NCI-H345 (cell line): ENCODE measurements around the gene TSPAN33.
A peak's percentile ranks its signal among the peaks of the same experiment; 100 is the strongest.
"Not testable (repeated sequence)": the region's sequence is repeated elsewhere in the genome, so short reads cannot be mapped to it uniquely, and the experiment has no call there.

ENCODE experiments used
- DNase-seq: peaks from one replicate; lab custom pipeline; 2025; lab: John Stamatoyannopoulos, UW

Gene TSPAN33

DNA sequence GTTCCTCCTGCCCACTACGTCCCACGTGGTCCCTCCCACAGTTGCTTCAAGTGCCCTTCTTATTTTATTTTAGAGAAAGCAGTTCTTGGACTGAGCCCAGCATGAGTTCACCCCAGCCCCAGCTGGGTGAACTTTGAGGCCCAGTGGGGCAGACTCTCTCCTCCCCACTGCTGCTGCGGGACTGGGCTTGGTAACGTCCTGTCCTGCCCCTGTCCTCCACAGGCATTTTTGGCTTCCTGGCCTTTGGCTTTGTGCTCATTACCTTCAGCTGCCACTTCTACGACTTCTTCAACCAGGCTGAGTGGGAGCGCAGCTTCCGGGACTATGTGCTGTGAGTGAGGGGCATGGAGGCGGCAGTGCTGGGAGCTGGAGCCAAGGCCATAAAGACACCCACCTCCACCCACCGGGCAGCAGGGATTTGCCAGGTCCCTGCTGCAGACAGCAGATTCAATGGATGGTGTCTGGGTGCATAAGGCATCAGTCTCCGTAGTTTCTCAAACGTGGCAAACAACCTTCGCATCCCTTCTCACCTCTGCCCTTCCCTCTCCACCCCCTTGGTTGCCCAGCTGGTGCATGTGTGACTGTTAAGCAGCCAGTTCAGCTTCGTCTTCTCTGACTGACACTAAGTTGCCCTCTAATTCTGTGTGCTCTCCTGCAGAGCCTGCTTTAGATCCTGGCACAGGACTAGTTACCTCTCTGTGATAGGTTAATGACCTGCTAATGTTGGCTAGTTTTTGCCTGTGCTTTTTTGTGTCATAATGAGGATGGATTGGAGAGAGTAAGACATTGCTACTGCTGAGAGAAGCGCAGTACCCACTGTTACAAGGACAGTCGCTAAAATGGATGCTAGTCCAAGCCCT lies 64.8 kb downstream of the TSPAN33 start:
- DNase-seq, result no peak

DNA sequence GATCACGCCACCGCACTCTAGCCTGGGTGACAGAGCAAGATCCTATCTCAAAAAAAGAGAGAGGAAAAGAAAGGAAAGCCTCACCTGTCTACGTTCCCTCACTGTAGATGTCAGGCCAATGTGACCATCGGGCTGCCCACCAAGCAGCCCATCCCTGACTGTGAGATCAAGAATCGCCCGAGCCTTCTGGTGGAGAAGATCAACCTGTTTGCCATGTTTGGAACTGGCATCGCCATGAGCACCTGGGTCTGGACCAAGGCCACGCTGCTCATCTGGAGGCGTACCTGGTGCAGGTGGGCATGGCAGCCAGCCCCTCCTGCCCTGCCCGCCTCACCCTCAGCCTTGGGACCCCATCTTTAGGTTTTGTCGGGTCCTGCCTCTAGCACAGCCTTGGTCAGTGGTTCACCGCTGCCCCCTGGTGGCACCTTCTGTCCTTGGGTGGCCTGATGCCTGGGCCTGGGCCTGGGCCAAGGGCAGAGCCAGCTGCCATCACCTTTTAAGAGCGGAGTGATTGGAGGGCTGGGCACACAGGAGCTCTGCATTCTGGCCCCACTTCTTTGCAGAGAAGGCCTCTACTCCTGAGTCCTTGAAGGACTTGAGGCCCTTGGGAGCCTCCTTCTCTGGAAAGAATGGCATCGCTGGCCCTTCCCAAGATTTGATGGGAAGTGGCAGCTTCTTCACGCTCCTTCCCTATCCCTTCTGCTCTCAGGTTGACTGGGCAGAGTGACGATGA lies 65.9 kb downstream of the TSPAN33 start:
- DNase-seq, result peak; percentile 38

DNA sequence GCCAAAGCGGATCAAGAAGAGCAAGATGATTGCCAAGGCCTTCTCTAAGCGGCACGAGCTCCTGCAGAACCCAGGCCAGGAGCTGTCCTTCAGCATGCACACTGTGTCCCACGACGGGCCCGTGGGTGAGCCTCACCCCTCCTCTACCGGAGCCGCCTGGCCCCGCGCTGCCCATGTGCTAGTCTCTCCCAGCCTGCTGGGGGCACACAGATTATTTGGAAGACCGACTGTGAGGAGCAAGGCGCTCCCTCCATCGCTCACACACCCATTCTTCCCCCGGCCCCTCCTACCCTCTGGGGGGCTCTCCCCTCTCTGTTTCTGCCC lies 66.4 kb downstream of the TSPAN33 start:
- no peak for DNase-seq

DNA sequence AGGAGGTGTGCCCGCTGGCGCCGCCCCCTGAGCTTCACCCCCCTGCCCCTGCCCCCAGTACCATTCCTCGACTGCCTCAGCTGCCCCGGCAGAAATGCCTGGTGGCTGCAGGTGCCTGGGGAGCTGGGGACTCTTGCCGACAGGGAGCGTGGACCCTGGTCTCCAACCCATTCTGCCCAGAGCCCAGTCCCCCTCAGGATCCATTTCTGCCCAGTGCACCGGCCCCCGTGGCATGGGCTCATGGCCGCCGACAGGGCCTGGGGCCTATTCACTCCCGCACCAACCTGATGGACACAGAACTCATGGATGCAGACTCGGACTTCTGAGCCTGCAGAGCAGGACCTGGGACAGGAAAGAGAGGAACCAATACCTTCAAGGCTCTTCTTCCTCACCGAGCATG lies 67.6 kb downstream of the TSPAN33 start:
- DNase-seq, result no peak

DNA sequence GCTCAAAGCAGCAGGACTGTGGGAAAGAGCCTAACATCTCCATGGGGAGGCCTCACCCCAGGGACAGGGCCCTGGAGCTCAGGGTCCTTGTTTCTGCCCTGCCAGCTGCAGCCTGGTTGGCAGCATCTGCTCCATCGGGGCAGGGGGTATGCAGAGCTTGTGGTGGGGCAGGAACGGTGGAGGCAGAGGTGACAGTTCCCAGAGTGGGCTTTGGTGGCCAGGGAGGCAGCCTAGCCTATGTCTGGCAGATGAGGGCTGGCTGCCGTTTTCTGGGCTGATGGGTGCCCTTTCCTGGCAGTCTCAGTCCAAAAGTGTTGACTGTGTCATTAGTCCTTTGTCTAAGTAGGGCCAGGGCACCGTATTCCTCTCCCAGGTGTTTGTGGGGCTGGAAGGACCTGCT lies 68.1 kb downstream of the TSPAN33 start:
- no peak for DNase-seq

DNA sequence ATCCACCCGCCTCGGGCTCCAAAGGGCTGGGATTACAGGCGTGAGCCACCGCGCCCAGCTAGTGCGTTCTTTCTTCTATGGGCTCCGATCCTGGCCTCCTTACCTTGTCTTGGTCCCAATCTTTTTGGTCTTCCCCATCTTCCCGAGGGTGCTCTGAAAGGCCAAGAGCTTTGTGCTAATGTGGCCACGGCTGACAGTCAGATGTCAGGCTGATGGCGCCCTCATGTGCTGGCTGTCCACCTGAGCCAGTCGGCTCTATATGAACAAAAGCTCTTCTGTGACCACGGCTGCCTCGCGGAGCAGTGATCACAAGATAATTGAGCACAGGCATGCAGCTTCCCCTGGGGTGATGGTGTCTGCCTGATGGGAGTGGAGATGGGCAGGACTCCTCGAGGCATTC lies 69.3 kb downstream of the TSPAN33 start:
- DNase-seq, result peak; percentile 8

DNA sequence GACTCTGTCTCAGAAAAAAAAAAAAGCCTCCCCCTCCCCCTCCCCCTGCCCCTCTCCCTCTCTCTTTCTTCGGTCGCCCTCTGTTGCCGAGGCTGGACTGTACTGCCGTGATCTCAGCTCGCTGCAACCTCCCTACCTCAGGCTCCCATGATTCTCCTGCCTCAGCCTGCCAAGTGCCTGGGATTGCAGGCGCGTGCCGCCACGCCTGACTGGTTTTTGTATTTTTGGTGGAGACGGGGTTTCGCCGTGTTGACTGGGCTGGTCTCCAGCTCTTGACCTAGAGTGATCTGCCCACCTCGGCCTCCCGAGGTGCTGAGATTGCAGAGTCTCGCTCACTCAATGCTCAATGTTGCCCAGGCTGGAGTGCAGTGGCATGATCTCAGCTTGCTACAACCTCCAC lies 71.2 kb downstream of the TSPAN33 start:
- not testable (repeated sequence) for DNase-seq

DNA sequence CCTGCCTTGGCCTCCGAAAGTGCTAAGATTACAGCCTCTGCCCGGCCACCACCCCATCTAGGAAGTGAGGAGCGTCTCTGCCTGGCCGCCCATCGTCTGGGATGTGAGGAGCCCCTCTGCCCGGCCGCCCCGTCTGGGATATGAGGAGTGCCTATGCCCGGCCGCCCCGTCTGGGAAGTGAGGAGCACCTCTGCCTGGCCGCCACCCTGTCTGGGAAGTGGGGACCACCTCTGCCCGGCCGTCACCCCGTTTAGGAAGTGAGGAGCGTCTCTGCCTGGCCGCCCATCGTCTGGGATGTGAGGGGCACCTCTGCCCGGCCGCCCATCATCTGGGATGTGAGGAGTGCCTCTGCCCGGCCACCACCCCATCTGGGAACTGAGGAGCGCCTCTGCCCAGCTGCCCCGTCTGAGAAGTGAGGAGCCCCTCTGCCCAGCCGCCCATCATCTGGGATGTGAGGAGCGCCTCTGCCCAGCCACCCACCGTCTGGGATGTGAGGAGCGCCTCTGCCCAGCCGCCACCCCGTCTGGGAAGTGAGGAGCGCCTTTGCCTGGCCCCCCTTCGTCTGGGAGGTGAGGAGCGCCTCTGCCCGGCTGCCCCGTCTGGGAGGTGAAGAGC lies 71.7 kb downstream of the TSPAN33 start:
- not testable (repeated sequence) for DNase-seq

DNA sequence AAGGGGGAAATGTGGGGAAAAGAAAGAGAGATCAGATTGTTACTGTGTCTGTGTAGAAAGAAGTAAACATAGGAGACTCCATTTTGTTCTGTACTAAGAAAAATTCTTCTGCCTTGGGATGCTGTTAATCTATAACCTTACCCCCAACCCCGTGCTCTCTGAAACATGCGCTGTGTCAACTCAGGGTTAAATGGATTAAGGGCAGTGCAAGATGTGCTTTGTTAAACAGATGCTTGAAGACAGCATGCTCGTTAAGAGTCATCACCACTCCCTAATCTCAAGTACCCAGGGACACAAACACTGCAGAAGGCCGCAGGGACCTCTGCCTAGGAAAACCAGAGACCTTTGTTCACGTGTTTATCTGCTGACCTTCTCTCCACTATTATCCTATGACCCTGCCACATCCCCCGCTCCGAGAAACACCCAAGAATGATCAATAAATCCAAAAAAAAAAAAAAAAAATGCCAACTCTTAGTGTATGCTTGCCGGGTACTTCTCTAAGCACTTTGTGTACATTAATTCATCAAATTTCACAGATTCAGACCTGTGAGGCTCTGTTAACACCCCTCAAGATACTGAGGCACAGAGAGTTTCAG lies 72.4 kb downstream of the TSPAN33 start:
- not testable (repeated sequence) for DNase-seq

DNA sequence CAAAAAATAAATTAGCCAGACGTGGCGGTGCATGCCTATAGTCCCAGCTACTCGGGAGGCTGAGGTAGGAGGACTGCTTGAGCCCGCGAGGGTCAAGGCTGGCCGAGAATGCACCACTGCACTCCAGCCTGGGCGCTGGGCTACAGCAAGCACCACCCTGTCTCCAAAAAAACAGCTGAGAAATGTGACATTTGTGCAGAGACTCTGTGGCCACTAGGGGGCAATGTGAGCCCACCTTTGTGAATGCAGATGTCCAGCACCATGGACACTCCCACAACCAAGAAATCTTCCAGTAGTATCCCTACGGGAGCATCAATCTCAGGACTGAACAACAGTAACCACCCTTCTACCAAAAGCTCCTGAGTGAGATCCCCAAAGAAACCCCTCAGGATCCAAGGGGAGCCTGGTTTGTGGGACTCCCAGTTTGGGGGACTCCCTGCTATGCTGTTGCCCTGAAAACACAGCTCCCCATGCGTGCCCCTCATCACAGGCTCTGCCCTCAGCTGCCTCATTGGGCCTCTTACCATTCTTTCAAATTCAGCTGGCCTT lies 74.1 kb downstream of the TSPAN33 start:
- DNase-seq, result peak; percentile 82

DNA sequence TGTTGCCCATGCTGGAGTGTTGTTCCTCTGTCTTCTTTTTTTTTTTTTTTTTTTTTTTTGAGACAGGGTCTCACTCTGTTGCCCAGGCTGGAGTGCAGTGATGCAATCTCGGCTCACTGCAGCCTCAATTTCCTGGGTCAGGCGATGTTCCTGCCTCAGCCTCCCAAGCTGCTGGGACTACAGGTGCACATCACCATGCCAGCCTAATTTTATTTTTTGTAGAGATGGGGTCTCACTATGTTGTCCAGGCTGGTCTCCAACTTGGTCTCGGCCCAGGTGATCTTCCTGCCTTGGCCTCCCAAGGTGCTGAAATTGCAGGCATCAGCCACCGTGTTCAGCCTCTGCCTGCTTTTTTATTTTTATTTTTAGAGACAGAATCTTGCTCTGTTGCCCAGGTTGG lies 74.7 kb downstream of the TSPAN33 start:
- DNase-seq, result not testable (repeated sequence)
